Smooth muscle cell of bladder (primary cell): ENCODE data around the gene POMC. TPM values are rescaled to one million over a fixed set of nuclear protein-coding genes. Genes with fewer than 3 reads are reported as not detected.

Experiments
- total RNA-seq: library from RNA; depleted of rRNA; stranded (reverse); fragments of >200 nt; gene quantifications from 2 replicates; pipeline ENCODE4 v1.2.3, GENCODE V29; 2014

POMC gene
- 0.57 and 2.8 TPM in 2 replicates for total RNA-seq

GRCh38 chr2:25168256-25169072, at the start of gene POMC:
TSS of gene POMC (minus strand) at chr2:25168580. CDS start at chr2:25164772, 3,808 bp downstream.

Other genes starting within 250 kb of the POMC start
- gene ADCY3, start 248.3 kb downstream of the POMC start, total RNA-seq: 35.8 and 42.3 TPM in 2 replicates
- 3.9 and 4.8 TPM in 2 replicates for gene DNAJC27, start 196.6 kb downstream of the POMC start, total RNA-seq
- 0.71 and 1.4 TPM in 2 replicates for gene EFR3B, start 126.5 kb downstream of the POMC start, total RNA-seq
- 13.5 and 23.3 TPM in 2 replicates for gene DNMT3A, start 173.3 kb upstream of the POMC start, total RNA-seq